HG02571 (cell line): ENCODE measurements around the gene UFD1.

Source experiments
- ATAC-seq: cut with Tn5 transposase; IDR thresholded peaks from one replicate; pipeline ENCODE4 v1.9.1; 2021; ENCODE audit warnings: mild to moderate bottlenecking, moderate library complexity; ENCODE audit not compliant: unreplicated experiment

UFD1 gene

GRCh38 chr22:19497245-19497644 is 18.3 kb upstream of the UFD1 start:
- no peak for ATAC-seq

GRCh38 chr22:19496324-19496630 is 17.3 kb upstream of the UFD1 start:
- no peak for ATAC-seq

- no peak for ATAC-seq
These were observed 16.8 kb upstream of the UFD1 start for GRCh38 chr22:19495562-19496323.

GRCh38 chr22:19494676-19495173 is 15.7 kb upstream of the UFD1 start:
- ATAC-seq = no peak

- no peak for ATAC-seq
These were observed 15.1 kb upstream of the UFD1 start for GRCh38 chr22:19494001-19494560.

- ATAC-seq = no peak
These were observed 13.6 kb upstream of the UFD1 start for GRCh38 chr22:19492504-19493174.

GRCh38 chr22:19490628-19491230 is 11.7 kb upstream of the UFD1 start:
- ATAC-seq = no peak

- ATAC-seq = no peak
These were observed 10.2 kb upstream of the UFD1 start for GRCh38 chr22:19488884-19489843.

GRCh38 chr22:19488285-19488684 is 9.3 kb upstream of the UFD1 start:
- no peak for ATAC-seq

- no peak for ATAC-seq
These were observed 4.7 kb upstream of the UFD1 start for GRCh38 chr22:19483481-19484244.

- no peak for ATAC-seq
These were observed 3.3 kb upstream of the UFD1 start for GRCh38 chr22:19482297-19482696.

GRCh38 chr22:19480789-19481188 is 1.8 kb upstream of the UFD1 start:
- no peak for ATAC-seq

- no peak for ATAC-seq
These were observed 1.2 kb upstream of the UFD1 start for GRCh38 chr22:19480173-19480568.

GRCh38 chr22:19479355-19480172 is 571 bp upstream of the UFD1 start, which contains the start of gene CDC45:
Gene CDC45 (plus strand): TSS chr22:19479920. CDS start chr22:19479969, 49 bp downstream.
- peak; percentile 81 for ATAC-seq

- ATAC-seq = no peak
These were observed 720 bp downstream of the UFD1 start for GRCh38 chr22:19478045-19478900.

GRCh38 chr22:19477321-19478044 is 1.5 kb downstream of the UFD1 start:
- ATAC-seq = no peak

- ATAC-seq = no peak
These were observed 3.0 kb downstream of the UFD1 start for GRCh38 chr22:19476023-19476422.
